T-cell (primary cell): ENCODE results near the gene CA5A. TPM values are rescaled to one million over a fixed set of nuclear protein-coding genes. Genes with fewer than 3 reads are reported as not detected.
"Not testable (repeated sequence)": the region's sequence is repeated elsewhere in the genome, so short reads cannot be mapped to it uniquely, and the experiment has no call there.

Experiments
- ATAC-seq, 4 experiments: fragments of 200-7000 bp in 3 of 4; fragments of 150-1000 bp in 1 of 4; cut with Tn5 transposase; replicated peaks in 1 of 4; 1 replicate in 3 of 4; 2 replicates in 1 of 4; pipeline ENCODE4 v1.10.0; 2021; ENCODE audit warnings: moderate library complexity in 3 of 4, mild to moderate bottlenecking in 2 of 4, moderate number of reproducible peaks in 1 of 4
- CTCF ChIA-PET, 2 donors: fragments of 300-600 bp; sonication (Branson Sonifier 250); formaldehyde crosslinking; loops; one replicate each; lab custom pipeline; 2022; ENCODE audit warnings: antibody characterized with exemption in 2 of 2; lab: Charles Lee
- POLR2A ChIA-PET, 2 donors: fragments of 300-600 bp; sonication (Branson Sonifier 250); formaldehyde crosslinking; loops; one replicate each; lab custom pipeline; 2022; ENCODE audit warnings: antibody characterized with exemption in 2 of 2; lab: Charles Lee
- DNase-seq, 35 experiments: peaks; one replicate each; pipeline versions ENCODE4 v3.0.0 to v3.0.0-alpha.2; 2013 to 2023
- H3K27ac ChIP-seq: one replicate; pipeline ENCODE4 v1.5.1; 2013; ENCODE audit warnings: low read length
- H3K27me3 ChIP-seq, 2 experiments: replicated peaks in 1 of 2; 1 replicate in 1 of 2; 2 replicates in 1 of 2; pipeline versions ENCODE4 v1.6.1 to v1.7.0; 2013; ENCODE audit warnings: low read length in 1 of 2, mixed read lengths in 1 of 2; ENCODE audit not compliant: control insufficient read depth in 2 of 2, insufficient read depth in 2 of 2; ENCODE audit errors: extremely low read depth in 1 of 2
- H3K36me3 ChIP-seq, 2 donors: 1 replicate in 1 of 2; 2 replicates in 1 of 2; pipeline versions ENCODE4 v1.6.1 to v1.7.0; 2013; ENCODE audit warnings: low read length in 1 of 2; ENCODE audit not compliant: control insufficient read depth in 2 of 2, insufficient read depth in 1 of 2; ENCODE audit errors: extremely low read depth in 1 of 2
- H3K4me1 ChIP-seq, 2 experiments: 1 replicate in 1 of 2; 2 replicates in 1 of 2; pipeline versions ENCODE4 v1.6.1 to v1.7.0; 2013; ENCODE audit warnings: low read length in 2 of 2, mixed read lengths in 1 of 2; ENCODE audit not compliant: insufficient read depth in 2 of 2, control insufficient read depth in 1 of 2; ENCODE audit errors: extremely low read depth in 1 of 2
- H3K4me3 ChIP-seq, 2 donors: 1 replicate in 1 of 2; 2 replicates in 1 of 2; pipeline versions ENCODE4 v1.5.1 to v1.7.0; 2013; ENCODE audit warnings: mild to moderate bottlenecking in 2 of 2, low read length in 1 of 2, moderate library complexity in 1 of 2; ENCODE audit not compliant: control insufficient read depth in 1 of 2; ENCODE audit errors: extremely low read depth in 1 of 2
- H3K9me3 ChIP-seq: 2 replicates; pipeline ENCODE4 v1.7.0; 2013
- H3K27ac Mint-ChIP-seq, 2 donors: one replicate each; pipeline ENCODE4 v1.8.0; 2020 to 2021; ENCODE audit warnings: mild to moderate bottlenecking in 2 of 2, mixed read lengths in 2 of 2
- H3K27me3 Mint-ChIP-seq, 2 donors: one replicate each; pipeline ENCODE4 v1.8.0; 2021 to 2022; ENCODE audit warnings: mixed read lengths in 2 of 2
- H3K36me3 Mint-ChIP-seq: one replicate; pipeline ENCODE4 v1.8.0; 2021; ENCODE audit warnings: mixed read lengths
- H3K4me1 Mint-ChIP-seq, 3 donors: one replicate each; pipeline ENCODE4 v1.8.0; 2020 to 2022; ENCODE audit warnings: mixed read lengths in 3 of 3, mild to moderate bottlenecking in 1 of 3
- H3K4me3 Mint-ChIP-seq, 3 donors: one replicate each; pipeline ENCODE4 v1.8.0; 2020 to 2022; ENCODE audit warnings: mild to moderate bottlenecking in 3 of 3, mixed read lengths in 3 of 3, moderate library complexity in 3 of 3
- H3K9me3 Mint-ChIP-seq, 3 donors: one replicate each; pipeline ENCODE4 v1.8.0; 2020 to 2022; ENCODE audit warnings: mixed read lengths in 3 of 3
- WGBS: methylation state at CpG from one replicate; pipeline ENCODE4 v1.1.5; 2013; ENCODE audit warnings: missing lambda C conversion rate; ENCODE audit not compliant: insufficient coverage; 5-methylcytosine and 5-hydroxymethylcytosine counted together
- total RNA-seq, 35 experiments: library from RNA in 6 of 35; stranded (reverse) in 6 of 35; fragments of 120-200 nt in 1 of 35; gene quantifications; one replicate each; pipeline versions ENCODE4 v1.2.1 to v1.2.4 and lab custom pipeline; 2013 to 2026

Gene CA5A
- total RNA-seq, 5 donors from 2014 or later (not counting 1 experiment from before 2014, with no cell fraction given): 0.20 TPM; not detected in 4

DNA sequence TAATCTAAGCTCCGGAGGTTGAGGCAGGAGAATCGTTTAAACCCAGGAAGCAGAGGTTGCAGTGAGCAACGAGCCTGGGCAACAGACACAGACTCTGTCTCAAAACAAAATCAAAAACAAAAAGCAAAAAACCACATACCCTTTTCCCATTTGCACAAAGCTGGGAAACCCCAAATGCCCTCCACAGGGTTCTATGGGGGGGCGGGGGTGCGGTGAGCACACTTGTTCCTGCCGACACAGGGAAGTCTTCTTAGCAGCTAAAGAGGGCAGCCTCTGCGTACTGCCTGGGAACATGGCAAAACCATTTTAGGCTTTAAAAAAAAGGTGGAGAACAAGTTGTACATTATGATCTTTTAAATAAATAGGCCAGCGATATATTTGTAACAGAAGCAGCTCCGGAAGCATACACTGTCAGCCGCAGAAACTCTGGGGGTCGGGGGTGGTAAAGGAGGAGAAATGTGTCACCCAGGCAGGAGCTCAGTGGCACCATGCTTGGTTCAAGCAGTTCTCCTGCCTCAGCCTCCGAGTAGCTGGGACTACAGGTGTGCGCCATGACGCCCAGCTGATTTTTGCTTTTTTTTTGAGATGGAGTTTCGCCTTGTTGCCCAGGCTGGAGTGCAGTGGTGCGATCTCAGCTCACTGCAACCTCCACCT, 70.3 kb downstream of the CA5A start:
- Histone ChIP-seq H3K4me1 (peaks cover 3 to 61% of the 10 kb centered on the region in 2 experiments), H3K4me3 (peak overlapping the region in 1 of 2 donors; percentile 17), H3K27ac (peak overlapping the region; percentile 79)
- 23% methylated on average over 7 of the region's 16 CpGs for WGBS
- Mint-ChIP-seq H3K4me1 (peaks cover 41 to 59% (median 46%) of the 10 kb centered on the region in 3 donors), H3K27ac (peak overlapping the region; percentile 86 to 88), H3K4me3 (peak overlapping the region; percentile 87 to 99 (median 91))
- ChIA-PET POLR2A (interaction anchor here in 1 of 2 donors (0.6 to 1.5 kb wide), 4 partner anchors 10 to 39 kb away, joined by 4 to 13 read pairs (median 5); no protein-coding TSS in a partner anchor), CTCF (interaction anchor here (0.9 to 4.8 kb wide), 6 partner anchors 10 to 87 kb away, joined by 3 to 24 read pairs (median 4); no protein-coding TSS in a partner anchor)
- H3K27me3 ChIP-seq, H3K27me3 Mint-ChIP-seq, H3K9me3 ChIP-seq, H3K9me3 Mint-ChIP-seq, H3K36me3 Mint-ChIP-seq, H3K36me3 ChIP-seq: not testable (repeated sequence)
- DNase-seq: peak in 33 of 35 experiments; percentile 23 to 77 (median 57)
- ATAC-seq: peak in 1 of 4 experiments; percentile 33

DNA sequence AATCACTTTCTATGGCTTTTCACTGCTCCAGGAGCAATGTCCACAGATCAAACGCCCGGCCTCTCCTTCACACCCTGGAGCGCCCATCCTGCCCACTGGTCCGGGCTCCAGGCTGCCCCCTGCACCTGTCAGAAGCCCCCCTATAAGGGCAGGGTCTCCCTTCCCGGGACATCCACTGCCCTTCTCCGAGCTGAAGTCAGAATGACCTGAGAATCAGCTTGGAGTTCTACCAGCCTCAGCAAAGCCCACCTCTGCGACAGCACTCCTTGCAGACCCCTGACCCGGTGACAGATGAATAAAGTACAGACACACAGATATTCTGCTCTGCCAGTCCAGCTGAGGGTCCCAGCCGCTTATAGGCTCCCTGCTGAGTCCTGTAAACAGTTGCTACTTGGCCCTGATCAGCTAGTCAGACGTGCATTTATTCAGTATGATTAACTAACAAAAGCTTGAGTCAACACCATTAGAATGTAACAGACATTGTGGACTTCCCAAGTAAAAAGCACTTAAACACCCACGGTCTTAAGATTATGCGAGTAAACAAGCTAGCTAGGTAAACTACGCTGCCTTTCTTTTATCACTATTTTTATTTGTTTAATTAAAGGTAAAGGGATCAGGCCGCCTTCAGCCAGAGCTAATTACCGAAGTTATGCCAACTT, 71.9 kb downstream of the CA5A start:
- Mint-ChIP-seq H3K27me3 (no peaks in the 10 kb centered on the region), H3K9me3 (no peaks in the 10 kb centered on the region), H3K36me3 (peaks cover 13% of the 10 kb centered on the region), H3K27ac (peak overlapping the region; percentile 66 to 77), H3K4me1 (peaks cover 46 to 64% (median 51%) of the 10 kb centered on the region in 3 donors), H3K4me3 (no peak overlapping the region)
- peaks cover 3 to 63% of the 10 kb centered on the region in 2 experiments for H3K4me1 ChIP-seq
- no peak overlapping the region for H3K4me3 ChIP-seq
- no peaks in the 10 kb centered on the region for H3K36me3 ChIP-seq
- no peak for ATAC-seq
- no peak for DNase-seq
- 84% methylated on average over 7 of the region's 15 CpGs for WGBS
- CTCF ChIA-PET: interaction anchor here in 1 of 2 donors (4.8 kb wide), 1 partner anchor 15 kb away, joined by 24 read pairs; no protein-coding TSS in a partner anchor
- H3K27ac ChIP-seq: no peak overlapping the region
- POLR2A ChIA-PET: no interaction called here
- no peaks in the 10 kb centered on the region for H3K27me3 ChIP-seq
- no peaks in the 10 kb centered on the region for H3K9me3 ChIP-seq

DNA sequence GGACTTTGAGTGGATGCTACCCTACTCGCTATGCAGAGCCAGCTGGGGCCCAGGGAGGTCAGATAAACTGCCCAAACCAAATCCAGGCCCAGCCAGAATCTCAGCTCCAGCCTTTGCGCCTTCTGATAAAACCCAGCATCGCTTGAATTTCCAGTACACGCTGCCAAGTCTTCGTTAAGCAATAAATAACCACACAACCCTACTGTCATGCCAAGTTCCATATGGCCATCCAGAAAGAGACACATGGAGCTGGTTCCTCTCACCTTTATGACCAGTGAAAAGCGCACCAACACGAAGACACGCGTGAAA, 73.0 kb downstream of the CA5A start:
- H3K27ac Mint-ChIP-seq, POLR2A ChIA-PET, H3K36me3 ChIP-seq, H3K4me3 ChIP-seq, DNase-seq, H3K27me3 ChIP-seq, H3K27ac ChIP-seq, H3K9me3 Mint-ChIP-seq, H3K4me3 Mint-ChIP-seq, CTCF ChIA-PET, ATAC-seq, H3K9me3 ChIP-seq, H3K27me3 Mint-ChIP-seq: not testable (repeated sequence)
- Mint-ChIP-seq H3K36me3 (peaks cover 11% of the 10 kb centered on the region), H3K4me1 (peaks cover 42 to 65% (median 47%) of the 10 kb centered on the region in 3 donors)
- 96% methylated on average over 9 of the region's 9 CpGs for WGBS
- H3K4me1 ChIP-seq: peaks cover 3 to 57% of the 10 kb centered on the region in 2 experiments

DNA sequence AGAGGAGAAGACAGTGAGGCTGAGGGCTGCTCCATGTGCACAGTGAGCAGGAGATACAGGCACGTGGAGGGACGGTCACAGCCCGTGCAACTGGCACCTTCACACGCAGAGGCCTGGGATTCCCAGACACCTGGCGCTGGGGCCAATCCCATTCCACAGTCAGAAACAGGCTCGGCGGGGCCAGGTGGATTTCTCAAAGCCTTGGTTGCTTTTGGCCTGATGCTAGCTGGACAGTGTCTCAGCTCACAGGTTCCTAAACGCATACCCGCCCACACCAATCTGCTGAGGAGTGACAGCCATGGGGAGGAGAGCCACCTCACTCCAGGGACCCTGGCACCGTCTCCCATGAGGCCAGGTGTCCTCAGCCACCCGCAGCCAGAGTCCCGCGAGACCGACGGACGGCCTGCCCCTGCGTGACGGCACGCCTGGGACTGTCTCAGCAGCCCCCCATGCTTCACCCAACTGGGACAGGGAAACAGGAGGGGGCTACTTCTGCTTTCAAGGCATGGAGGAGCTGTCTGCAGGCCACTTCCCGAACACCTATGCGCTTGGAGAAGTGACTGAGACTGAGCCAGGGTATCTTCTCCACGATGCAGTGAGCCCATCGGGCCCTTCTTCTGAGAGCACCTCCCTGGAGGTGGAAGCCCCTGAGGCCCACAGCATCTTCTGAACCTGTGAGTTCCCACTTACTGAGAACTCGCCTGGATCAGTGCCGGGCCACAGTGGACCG, 73.6 kb downstream of the CA5A start:
- H3K27ac Mint-ChIP-seq, ATAC-seq: not testable (repeated sequence)

DNA sequence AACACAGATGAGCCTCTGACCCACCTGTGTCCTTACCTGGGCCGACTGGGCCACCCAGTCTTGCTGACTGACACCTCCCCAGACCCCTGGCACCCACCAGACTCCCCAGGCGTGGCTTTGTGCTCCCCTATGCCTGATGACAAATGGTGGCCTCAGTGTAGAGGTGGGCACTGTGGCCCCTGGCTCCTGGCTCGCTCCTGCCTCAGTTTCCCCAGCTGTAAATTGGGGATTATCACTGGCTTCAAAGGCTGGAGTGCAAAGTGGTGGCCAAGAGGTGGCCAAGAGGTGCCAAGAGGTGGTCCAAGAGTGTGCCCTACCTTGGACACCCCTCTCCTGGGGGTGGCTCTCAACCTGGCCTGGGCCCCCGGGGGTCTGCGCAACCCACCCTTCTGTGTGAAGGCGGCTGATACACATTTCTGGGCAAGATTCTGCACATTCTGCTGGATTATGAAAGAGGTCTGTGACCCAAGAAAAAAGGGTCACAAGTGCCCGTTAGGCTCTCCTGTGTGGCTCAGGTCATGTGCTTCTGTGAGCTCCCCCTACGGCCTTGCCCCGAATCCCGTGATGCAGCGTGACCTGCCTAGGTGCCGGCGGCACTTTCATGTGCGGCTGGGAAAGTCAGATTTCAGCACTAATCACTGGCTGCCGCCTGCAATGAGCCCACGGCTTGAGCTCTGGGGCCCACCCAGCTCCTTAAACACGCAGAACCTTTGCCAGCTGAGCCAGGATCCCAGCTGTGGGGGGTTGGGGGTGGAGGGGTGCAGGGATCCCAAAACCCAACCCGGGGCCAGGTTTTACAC, 74.8 kb downstream of the CA5A start:
- H3K9me3 Mint-ChIP-seq, CTCF ChIA-PET, H3K36me3 ChIP-seq, DNase-seq, H3K9me3 ChIP-seq, H3K27ac ChIP-seq, H3K27ac Mint-ChIP-seq, H3K4me3 Mint-ChIP-seq, H3K27me3 Mint-ChIP-seq, H3K4me3 ChIP-seq, H3K27me3 ChIP-seq, ATAC-seq: not testable (repeated sequence)
- WGBS: 95% methylated on average over 15 of the region's 18 CpGs
- POLR2A ChIA-PET: interaction anchor here in 1 of 2 donors (0.6 kb wide), 2 partner anchors 56 to 75 kb away, joined by 3 to 8 read pairs; no protein-coding TSS in a partner anchor
- Mint-ChIP-seq H3K36me3 (peaks cover 12% of the 10 kb centered on the region), H3K4me1 (peaks cover 35 to 66% (median 42%) of the 10 kb centered on the region in 3 donors)
- H3K4me1 ChIP-seq: peaks cover 0 to 51% of the 10 kb centered on the region in 2 experiments

More for the DNA sequence above, 73.6 kb downstream of the CA5A start:
- 90% methylated on average over 14 of the region's 26 CpGs for WGBS
- H3K27me3 ChIP-seq, H3K4me3 Mint-ChIP-seq, H3K9me3 Mint-ChIP-seq, H3K27me3 Mint-ChIP-seq, H3K27ac ChIP-seq, H3K36me3 ChIP-seq, DNase-seq, H3K36me3 Mint-ChIP-seq, CTCF ChIA-PET, H3K9me3 ChIP-seq, POLR2A ChIA-PET, H3K4me3 ChIP-seq: not testable (repeated sequence)
- H3K4me1 ChIP-seq: peaks cover 2 to 52% of the 10 kb centered on the region in 2 experiments
- H3K4me1 Mint-ChIP-seq: peaks cover 40 to 67% (median 41%) of the 10 kb centered on the region in 3 donors
